ENCODE measurements around the gene METTL21A. TPM values are rescaled to one million over a fixed set of nuclear protein-coding genes. Genes with fewer than 3 reads are reported as not detected.

The METTL21A gene
- total RNA-seq, 1 donor from 2014 or later: 11.8 TPM

- Mint-ChIP-seq H3K4me3 (ENCODE audit: unreplicated experiment) (no peak overlapping the region), H3K36me3 (ENCODE audit: low read depth) (peaks cover 31% of the 10 kb centered on the region), H3K27ac (ENCODE audit: unreplicated experiment) (no peak overlapping the region), H3K27me3 (ENCODE audit: low read depth) (no peaks in the 10 kb centered on the region), H3K9me3 (ENCODE audit: low read depth) (peaks cover 7% of the 10 kb centered on the region), H3K4me1 (ENCODE audit: low read depth) (no peaks in the 10 kb centered on the region)
- DNase-seq (ENCODE audit: low spot score): no peak
- no peak for TF ChIP-seq CTCF (IDR thresholded peaks at IDR 0.05)
Measured at GRCh38 chr2:207587305-207587704, 37.9 kb downstream of the METTL21A start.

GRCh38 chr2:207584952-207585351 is 40.2 kb downstream of the METTL21A start:
- Mint-ChIP-seq H3K27ac (ENCODE audit: unreplicated experiment) (no peak overlapping the region), H3K36me3 (ENCODE audit: low read depth) (peaks cover 30% of the 10 kb centered on the region), H3K4me1 (ENCODE audit: low read depth) (no peaks in the 10 kb centered on the region), H3K27me3 (ENCODE audit: low read depth) (no peaks in the 10 kb centered on the region), H3K9me3 (ENCODE audit: low read depth) (no peaks in the 10 kb centered on the region), H3K4me3 (ENCODE audit: unreplicated experiment) (no peak overlapping the region)
- no peak for DNase-seq (ENCODE audit: low spot score)
- TF ChIP-seq CTCF (IDR thresholded peaks at IDR 0.05): no peak

- H3K4me1 Mint-ChIP-seq (ENCODE audit: low read depth): peaks cover 8% of the 10 kb centered on the region
- H3K4me3 Mint-ChIP-seq (ENCODE audit: unreplicated experiment): no peak overlapping the region
- no peak overlapping the region for H3K27ac Mint-ChIP-seq (ENCODE audit: unreplicated experiment)
- no peak for DNase-seq (ENCODE audit: low spot score)
- no peaks in the 10 kb centered on the region for H3K27me3 Mint-ChIP-seq (ENCODE audit: low read depth)
- H3K36me3 Mint-ChIP-seq (ENCODE audit: low read depth): peaks cover 22% of the 10 kb centered on the region
- H3K9me3 Mint-ChIP-seq (ENCODE audit: low read depth): no peaks in the 10 kb centered on the region
- TF ChIP-seq CTCF (IDR thresholded peaks at IDR 0.05): no peak
Measured at GRCh38 chr2:207571370-207571769, 53.8 kb downstream of the METTL21A start.

- no peak for TF ChIP-seq CTCF (IDR thresholded peaks at IDR 0.05)
- no peaks in the 10 kb centered on the region for H3K27me3 Mint-ChIP-seq (ENCODE audit: low read depth)
- H3K4me1 Mint-ChIP-seq (ENCODE audit: low read depth): peaks cover 11% of the 10 kb centered on the region
- H3K27ac Mint-ChIP-seq (ENCODE audit: unreplicated experiment): no peak overlapping the region
- H3K36me3 Mint-ChIP-seq (ENCODE audit: low read depth): peaks cover 19% of the 10 kb centered on the region
- DNase-seq (ENCODE audit: low spot score): no peak
- no peaks in the 10 kb centered on the region for H3K9me3 Mint-ChIP-seq (ENCODE audit: low read depth)
- H3K4me3 Mint-ChIP-seq (ENCODE audit: unreplicated experiment): no peak overlapping the region
Measured at GRCh38 chr2:207567671-207568070, 57.5 kb downstream of the METTL21A start.

GRCh38 chr2:207565736-207566500 is 59.3 kb downstream of the METTL21A start:
- H3K9me3 Mint-ChIP-seq (ENCODE audit: low read depth): no peaks in the 10 kb centered on the region
- TF ChIP-seq CTCF (IDR thresholded peaks at IDR 0.05): no peak
- H3K4me1 Mint-ChIP-seq (ENCODE audit: low read depth): peaks cover 17% of the 10 kb centered on the region
- no peak for DNase-seq (ENCODE audit: low spot score)
- H3K27me3 Mint-ChIP-seq (ENCODE audit: low read depth): no peaks in the 10 kb centered on the region
- no peak overlapping the region for H3K4me3 Mint-ChIP-seq (ENCODE audit: unreplicated experiment)
- peaks cover 28% of the 10 kb centered on the region for H3K36me3 Mint-ChIP-seq (ENCODE audit: low read depth)
- no peak overlapping the region for H3K27ac Mint-ChIP-seq (ENCODE audit: unreplicated experiment)

Other genes with a start within 250 kb of the METTL21A start
- 48.3 to 62.3 TPM (median 54.2 TPM) in 3 replicates for gene CREB1, start 95.4 kb downstream of the METTL21A start, total RNA-seq
- 17.4 to 25.3 TPM (median 24.7 TPM) in 3 replicates for gene CCNYL1, start 86.2 kb upstream of the METTL21A start, total RNA-seq
- gene FZD5, start 144.5 kb upstream of the METTL21A start, total RNA-seq: 0.63 to 1.1 TPM (median 0.82 TPM) in 3 replicates

Measured in chondrocyte (in vitro differentiated cells).